Measurements from ENCODE around the gene ACACA.

DNA sequence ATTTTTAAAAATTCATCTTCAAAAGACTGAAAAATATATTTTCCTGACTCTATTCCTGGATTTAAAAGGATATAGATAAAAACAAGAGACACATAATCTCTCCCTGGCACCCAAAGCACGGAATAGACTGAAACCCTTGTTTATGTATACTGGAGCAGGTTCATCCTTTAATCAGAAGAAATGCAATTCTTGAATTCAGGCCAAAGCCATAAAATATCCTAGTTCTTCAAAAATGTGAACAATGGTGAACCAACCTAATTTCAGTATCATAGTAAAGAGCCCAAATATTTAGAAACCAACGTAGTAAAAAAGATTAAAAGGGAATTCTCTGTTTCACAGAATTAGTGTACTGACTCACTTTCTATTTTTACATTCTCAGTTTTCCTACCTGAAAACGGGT lies 219.4 kb downstream of the ACACA start:
- TF ChIP-seq, protein P1, sequence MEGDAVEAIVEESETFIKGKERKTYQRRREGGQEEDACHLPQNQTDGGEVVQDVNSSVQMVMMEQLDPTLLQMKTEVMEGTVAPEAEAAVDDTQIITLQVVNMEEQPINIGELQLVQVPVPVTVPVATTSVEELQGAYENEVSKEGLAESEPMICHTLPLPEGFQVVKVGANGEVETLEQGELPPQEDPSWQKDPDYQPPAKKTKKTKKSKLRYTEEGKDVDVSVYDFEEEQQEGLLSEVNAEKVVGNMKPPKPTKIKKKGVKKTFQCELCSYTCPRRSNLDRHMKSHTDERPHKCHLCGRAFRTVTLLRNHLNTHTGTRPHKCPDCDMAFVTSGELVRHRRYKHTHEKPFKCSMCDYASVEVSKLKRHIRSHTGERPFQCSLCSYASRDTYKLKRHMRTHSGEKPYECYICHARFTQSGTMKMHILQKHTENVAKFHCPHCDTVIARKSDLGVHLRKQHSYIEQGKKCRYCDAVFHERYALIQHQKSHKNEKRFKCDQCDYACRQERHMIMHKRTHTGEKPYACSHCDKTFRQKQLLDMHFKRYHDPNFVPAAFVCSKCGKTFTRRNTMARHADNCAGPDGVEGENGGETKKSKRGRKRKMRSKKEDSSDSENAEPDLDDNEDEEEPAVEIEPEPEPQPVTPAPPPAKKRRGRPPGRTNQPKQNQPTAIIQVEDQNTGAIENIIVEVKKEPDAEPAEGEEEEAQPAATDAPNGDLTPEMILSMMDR (IDR thresholded peaks at IDR 0.05) = no peak
- no peak for TF ChIP-seq EZH2 (IDR thresholded peaks at IDR 0.05; ENCODE audit: borderline replicate concordance, insufficient read depth, low read depth, low read length, poor library complexity, severe bottlenecking)

All from B cell (primary cell).